Stomach (tissue), 4 donors: ENCODE results near the gene NEK6.

Source experiments
- EP300 ChIP-seq: sonication (generic); formaldehyde crosslinking; IDR thresholded peaks from one replicate; pipeline ENCODE4 v1.6.1; 2017; ENCODE audit warnings: antibody characterized with exemption
- POLR2A ChIP-seq, 4 donors: fragments of 450-650 bp; IDR thresholded peaks; one replicate each; pipeline ENCODE4 v1.6.1; 2016; ENCODE audit warnings: antibody characterized with exemption in 4 of 4, control low read depth in 2 of 4, mild to moderate bottlenecking in 1 of 4, moderate library complexity in 1 of 4
- POLR2AphosphoS5 ChIP-seq, 3 donors: sonication (generic); formaldehyde crosslinking; IDR thresholded peaks; one replicate each; pipeline ENCODE4 v1.6.1; 2016; ENCODE audit warnings: antibody characterized with exemption in 3 of 3
- TF ChIP-seq, protein P1 (sequence below), 7 experiments: fragments of 450-650 bp in 4 of 7; fragments of 200-600 bp in 3 of 7; sonication (generic) in 3 of 7; IDR thresholded peaks; one replicate each; pipeline ENCODE4 v1.5.1; 2016 to 2019; ENCODE audit warnings: antibody characterized with exemption in 7 of 7, control low read depth in 2 of 7, mild to moderate bottlenecking in 1 of 7

DNA sequence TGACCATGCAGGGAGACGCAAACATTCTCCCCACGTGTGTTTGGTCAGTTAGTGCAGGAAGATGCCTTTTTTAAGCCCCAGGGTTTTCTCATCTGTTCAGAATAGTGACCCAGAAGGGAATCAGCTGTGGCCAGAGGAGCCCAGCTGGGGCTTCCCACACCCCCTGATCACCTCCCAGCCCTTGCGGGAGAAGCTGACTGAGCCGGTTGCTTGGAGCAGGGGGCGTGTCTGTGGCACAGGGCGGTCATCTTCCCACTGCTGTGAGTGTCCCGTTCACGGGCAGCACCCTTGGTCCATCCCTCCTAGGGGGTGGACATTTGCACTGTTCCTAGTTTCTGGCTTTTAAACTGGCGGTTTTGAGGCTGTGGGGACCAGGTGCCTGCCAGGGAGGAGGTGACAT, 69.7 kb downstream of the NEK6 start:
- TF ChIP-seq POLR2A (IDR thresholded peaks at IDR 0.05) (no peak), EP300 (no peak), POLR2AphosphoS5 (IDR thresholded peaks at IDR 0.05) (no peak)
- TF ChIP-seq, protein P1, sequence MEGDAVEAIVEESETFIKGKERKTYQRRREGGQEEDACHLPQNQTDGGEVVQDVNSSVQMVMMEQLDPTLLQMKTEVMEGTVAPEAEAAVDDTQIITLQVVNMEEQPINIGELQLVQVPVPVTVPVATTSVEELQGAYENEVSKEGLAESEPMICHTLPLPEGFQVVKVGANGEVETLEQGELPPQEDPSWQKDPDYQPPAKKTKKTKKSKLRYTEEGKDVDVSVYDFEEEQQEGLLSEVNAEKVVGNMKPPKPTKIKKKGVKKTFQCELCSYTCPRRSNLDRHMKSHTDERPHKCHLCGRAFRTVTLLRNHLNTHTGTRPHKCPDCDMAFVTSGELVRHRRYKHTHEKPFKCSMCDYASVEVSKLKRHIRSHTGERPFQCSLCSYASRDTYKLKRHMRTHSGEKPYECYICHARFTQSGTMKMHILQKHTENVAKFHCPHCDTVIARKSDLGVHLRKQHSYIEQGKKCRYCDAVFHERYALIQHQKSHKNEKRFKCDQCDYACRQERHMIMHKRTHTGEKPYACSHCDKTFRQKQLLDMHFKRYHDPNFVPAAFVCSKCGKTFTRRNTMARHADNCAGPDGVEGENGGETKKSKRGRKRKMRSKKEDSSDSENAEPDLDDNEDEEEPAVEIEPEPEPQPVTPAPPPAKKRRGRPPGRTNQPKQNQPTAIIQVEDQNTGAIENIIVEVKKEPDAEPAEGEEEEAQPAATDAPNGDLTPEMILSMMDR (IDR thresholded peaks at IDR 0.05) = no peak
